A549 (cell line): ENCODE measurements around the gene CACNA1G. TPM values are rescaled to one million over a fixed set of nuclear protein-coding genes. Genes with fewer than 3 reads are reported as not detected.

ENCODE experiments used
- ATAC-seq, 2 experiments: fragments of 200-7000 bp in 1 of 2; fragments of >200 bp in 1 of 2; cut with Nextera tagmentation in 1 of 2; cut with Tn5 transposase in 1 of 2; 3 replicates each; pipeline versions ENCODE4 v1.8.0 to v1.9.1; 2018 to 2020; ENCODE audit warnings: mild to moderate bottlenecking in 1 of 2, moderate library complexity in 1 of 2
- CTCF ChIA-PET: fragments of 300-600 bp; sonication (Branson Sonifier 250); formaldehyde crosslinking; extraction: SDS; loops from one replicate; lab custom pipeline; 2021; ENCODE audit warnings: antibody characterized with exemption, inconsistent platforms; lab: Yijun Ruan, JAX
- POLR2A ChIA-PET: fragments of 350-600 bp; formaldehyde crosslinking; extraction: SDS; loops from one replicate; lab custom pipeline; 2021; ENCODE audit warnings: antibody characterized with exemption, inconsistent platforms; lab: Yijun Ruan, JAX
- DNase-seq, 2 experiments: peaks; one replicate each; pipeline versions ENCODE4 v3.0.0 to v3.0.0-alpha.2; 2011 to 2016; ENCODE audit warnings: low read depth in 1 of 2, low spot score in 1 of 2
- FAIRE-seq: peaks from 2 replicates; lab custom pipeline; 2011; peaks lifted over from hg19 to GRCh38; lab: Jason Lieb, UNC
- H3K27ac ChIP-seq, 2 experiments: fragments of >200 bp; sonication (Bioruptor Twin); formaldehyde crosslinking; 3 replicates each; pipeline ENCODE4 v1.5.1; 2016 to 2017
- H3K4me1 ChIP-seq: fragments of >200 bp; sonication (Bioruptor Twin); formaldehyde crosslinking; 3 replicates; pipeline ENCODE4 v1.6.1; 2016
- H3K4me2 ChIP-seq: fragments of >200 bp; sonication (Bioruptor Twin); formaldehyde crosslinking; 3 replicates; pipeline ENCODE4 v1.6.1; 2016
- H3K4me3 ChIP-seq: fragments of >200 bp; sonication (Bioruptor Twin); formaldehyde crosslinking; 3 replicates; pipeline ENCODE4 v1.5.1; 2016
- H3K9me3 ChIP-seq: fragments of >200 bp; sonication (Bioruptor Twin); formaldehyde crosslinking; 3 replicates; pipeline ENCODE4 v1.6.1; 2016
- BCL3 ChIP-seq: fragments of >200 bp; sonication (Bioruptor Twin); formaldehyde crosslinking; IDR thresholded peaks from 3 replicates; pipeline ENCODE4 v1.6.1; 2016
- CEBPB ChIP-seq, 2 experiments: fragments of >200 bp in 1 of 2; sonication (Bioruptor Twin) in 1 of 2; formaldehyde crosslinking in 1 of 2; IDR thresholded peaks; 2 replicates each; pipeline ENCODE4 v1.6.1; 2012 to 2016
- E2F6 ChIP-seq: IDR thresholded peaks from 2 replicates; pipeline ENCODE4 v1.6.1; 2012; ENCODE audit warnings: low read depth, borderline replicate concordance
- ELK1 ChIP-seq: fragments of 150-350 bp; IDR thresholded peaks from 2 replicates; pipeline ENCODE4 v1.6.1; 2014; ENCODE audit warnings: low read depth, mild to moderate bottlenecking, low read length
- ESRRA ChIP-seq: fragments of 150-350 bp; IDR thresholded peaks from 2 replicates; pipeline ENCODE4 v1.6.1; 2014; ENCODE audit warnings: mild to moderate bottlenecking, low read length, borderline replicate concordance
- FOSB ChIP-seq: fragments of 250-450 bp; sonication (Bioruptor Pico); IDR thresholded peaks from 2 replicates; pipeline ENCODE4 v1.5.0; 2020; ENCODE audit warnings: mild to moderate bottlenecking, moderate library complexity
- GATA3 ChIP-seq: IDR thresholded peaks from 2 replicates; pipeline ENCODE4 v1.6.1; 2012; ENCODE audit warnings: borderline replicate concordance
- HDAC2 ChIP-seq: fragments of 200-600 bp; sonication (generic); IDR thresholded peaks from 2 replicates; pipeline ENCODE4 v1.6.1; 2016
- HES2 ChIP-seq: fragments of >200 bp; sonication (Bioruptor Twin); formaldehyde crosslinking; IDR thresholded peaks from 2 replicates; pipeline ENCODE4 v1.6.1; 2016
- HOXB5 ChIP-seq: fragments of 250-450 bp; sonication (Bioruptor Pico); IDR thresholded peaks from 2 replicates; pipeline ENCODE4 v1.5.0; 2020; ENCODE audit warnings: mild to moderate bottlenecking, moderate library complexity
- JUN ChIP-seq, 2 experiments: fragments of >200 bp; sonication (Bioruptor Twin); formaldehyde crosslinking; IDR thresholded peaks; 2 replicates in 1 of 2; 3 replicates in 1 of 2; pipeline ENCODE4 v1.6.1; 2016 to 2017
- JUNB ChIP-seq: fragments of >200 bp; sonication (Bioruptor Twin); formaldehyde crosslinking; IDR thresholded peaks from 2 replicates; pipeline ENCODE4 v1.6.1; 2016
- KDM1A ChIP-seq: fragments of 200-600 bp; sonication (generic); IDR thresholded peaks from 2 replicates; pipeline ENCODE4 v1.6.1; 2016; ENCODE audit warnings: low read depth, mild to moderate bottlenecking
- MAX ChIP-seq: IDR thresholded peaks from 2 replicates; pipeline ENCODE4 v1.6.1; 2012
- MAZ ChIP-seq: fragments of 150-350 bp; IDR thresholded peaks from 2 replicates; pipeline ENCODE4 v1.6.1; 2014; ENCODE audit warnings: antibody characterized with exemption, low read depth, low read length, borderline replicate concordance
- NFE2L2 ChIP-seq: fragments of 150-350 bp; conservative IDR thresholded peaks from 2 replicates; pipeline ENCODE4 v1.6.1; 2014; ENCODE audit warnings: low read length
- NPAS2 ChIP-seq: fragments of 250-450 bp; sonication (Bioruptor Pico); IDR thresholded peaks from 2 replicates; pipeline ENCODE4 v1.8.0; 2022; ENCODE audit warnings: mild to moderate bottlenecking, moderate library complexity, borderline replicate concordance
- PBX3 ChIP-seq: IDR thresholded peaks from 2 replicates; pipeline ENCODE4 v1.6.1; 2012
- POLR2A ChIP-seq: IDR thresholded peaks from 2 replicates; pipeline ENCODE4 v1.6.1; 2012; ENCODE audit warnings: mild to moderate bottlenecking, low read length
- RFX5 ChIP-seq: fragments of 450-650 bp; IDR thresholded peaks from 2 replicates; pipeline ENCODE4 v1.7.1; 2014; ENCODE audit warnings: antibody characterized with exemption, mild to moderate bottlenecking, moderate library complexity
- RNF2 ChIP-seq: fragments of 200-600 bp; sonication (generic); IDR thresholded peaks from 2 replicates; pipeline ENCODE4 v1.6.1; 2016; ENCODE audit warnings: low read depth, mild to moderate bottlenecking, antibody characterized with exemption, moderate library complexity, borderline replicate concordance
- TFCP2L1 ChIP-seq: fragments of 250-450 bp; sonication (Bioruptor Pico); IDR thresholded peaks from 2 replicates; pipeline ENCODE4 v1.5.0; 2021; ENCODE audit warnings: mild to moderate bottlenecking
- ZNF302 ChIP-seq: fragments of 250-450 bp; sonication (Bioruptor Pico); IDR thresholded peaks from 2 replicates; pipeline ENCODE4 v1.9.0; 2021; ENCODE audit warnings: inconsistent platforms, mild to moderate bottlenecking, moderate library complexity
- WGBS: methylation state at CpG from one replicate; pipeline ENCODE4 v1.1.6; 2017; ENCODE audit errors: missing lambda C conversion rate; 5-methylcytosine and 5-hydroxymethylcytosine counted together
- polyA minus RNA-seq: library from RNA; depleted of rRNA, polyadenylated mRNA; stranded (reverse); fragments of >200 nt; gene quantifications from 2 replicates; pipeline ENCODE4 v1.2.3, GENCODE V29; 2011; rRNA and poly(A)+ RNA removed
- polyA plus RNA-seq, 4 experiments: library from polyadenylated mRNA; depleted of rRNA in 3 of 4; stranded (reverse); fragments of >200 nt; fragmentation: RNase III in 1 of 4; extraction: RNeasy Plus Mini Kit Qiagen cat#74134 plus additional on column Dnase treatment in 1 of 4; gene quantifications; 2 replicates in 3 of 4; 3 replicates in 1 of 4; pipeline ENCODE4 v1.2.3, GENCODE V29; 2011 to 2017

Gene CACNA1G
- polyA plus RNA-seq (2011; rRNA removed): 4.0 and 4.9 TPM in 2 replicates
- 11.2 and 17.6 TPM in 2 replicates for polyA plus RNA-seq (2012; cell fraction: cytosol; rRNA removed)
- 33.3 and 39.5 TPM in 2 replicates for polyA plus RNA-seq (2012; cell fraction: nucleus; rRNA removed)
- 7.5 to 9.0 TPM (median 8.9 TPM) in 3 replicates for polyA plus RNA-seq (2017; fragmentation: RNase III; extraction: RNeasy Plus Mini Kit Qiagen cat#74134 plus additional on column Dnase treatment)
- polyA minus RNA-seq: 2.9 and 6.9 TPM in 2 replicates

GRCh38 chr17:50560185-50560824, at the start of gene CACNA1G:
Gene CACNA1G, plus strand, starts transcription at chr17:50560715. Its CDS starts 745 bp downstream, at chr17:50561460.
- FAIRE-seq (peak; percentile 23), DNase-seq (peak; percentile 93 to 99), ATAC-seq (peak; percentile 77 to 90)
- H3K4me2 ChIP-seq: peak within 1 kb of the TSS; percentile 96
- H3K4me3 ChIP-seq: peak within 1 kb of the TSS; percentile 69
- H3K4me1 ChIP-seq: peaks cover 37% of the 10 kb centered on the region
- 4% methylated on average over 31 of the region's 56 CpGs for whole genome bisulfite sequencing
- CTCF ChIA-PET: interaction anchor here (0.8 to 8.1 kb wide), 12 partner anchors 9 to 483 kb away, joined by 3 to 99 read pairs (median 6); partner anchors contain the start of gene SPATA20
- peak; percentile 41; the same call in 1 of the 2 replicates for TF ChIP-seq PBX3
- no peak for TF ChIP-seq CEBPB (IDR thresholded peaks at IDR 0.05)
- 0 out of 2 replicates have a peak, but pooled peaks have one; percentile 12 for TF ChIP-seq MAX
- peak; percentile 49 for TF ChIP-seq POLR2A
- TF ChIP-seq E2F6: peak; percentile 74; the same call in 1 of the 2 replicates
- no peak for TF ChIP-seq KDM1A
- TF ChIP-seq GATA3: no peak
- TF ChIP-seq BCL3: no peak
- TF ChIP-seq, all 56 proteins: peak for 4
- Histone ChIP-seq H3K27ac (peak within 1 kb of the TSS; percentile 75 to 88), H3K9me3 (no peaks in the 10 kb centered on the region)
- POLR2A ChIA-PET: interaction anchor here (0.5 to 3.7 kb wide), 14 partner anchors 10 to 402 kb away, joined by 3 to 42 read pairs (median 4); partner anchors contain the start of genes ABCC3 and LUC7L3

GRCh38 chr17:50511058-50511457, 49.5 kb upstream of the CACNA1G start:
- no peaks in the 10 kb centered on the region for H3K9me3 ChIP-seq
- CTCF ChIA-PET: interaction anchor here (1.1 to 3.3 kb wide), 5 partner anchors 10 to 37 kb away, joined by 3 to 17 read pairs (median 10); no protein-coding TSS in a partner anchor
- no peak overlapping the region for H3K4me2 ChIP-seq
- no peak for DNase-seq
- WGBS: 43% methylated on average over 3 of the region's 3 CpGs
- no peak for ATAC-seq
- TF ChIP-seq ESRRA: no peak
- no peak for TF ChIP-seq POLR2A
- POLR2A ChIA-PET: no interaction called here
- H3K4me3 ChIP-seq: no peak overlapping the region
- H3K27ac ChIP-seq: no peak overlapping the region
- H3K4me1 ChIP-seq: peaks cover 25% of the 10 kb centered on the region
- FAIRE-seq: no peak

GRCh38 chr17:50513495-50513894, 47.0 kb upstream of the CACNA1G start:
- DNase-seq: no peak
- Histone ChIP-seq H3K4me2 (no peak overlapping the region), H3K4me1 (peaks cover 22% of the 10 kb centered on the region), H3K9me3 (no peaks in the 10 kb centered on the region), H3K27ac (no peak overlapping the region), H3K4me3 (no peak overlapping the region)
- WGBS: 68% methylated on average over 4 of the region's 4 CpGs
- ChIA-PET CTCF (interaction anchor here (0.6 to 3.3 kb wide), 4 partner anchors 12 to 520 kb away, joined by 3 to 17 read pairs (median 8); no protein-coding TSS in a partner anchor), POLR2A (interaction anchor here (0.6 kb wide), 1 partner anchor 353 kb away, joined by 3 read pairs; the partner anchor contains the start of gene TOB1)
- no peak for FAIRE-seq
- TF ChIP-seq ZNF302 (CRISPR knock-in tag): no peak
- ATAC-seq: no peak

- H3K4me1 ChIP-seq: peaks cover 15% of the 10 kb centered on the region
- no peak for ATAC-seq
- no peak for DNase-seq
- H3K27ac ChIP-seq: no peak overlapping the region
- no peak overlapping the region for H3K4me2 ChIP-seq
- H3K9me3 ChIP-seq: no peaks in the 10 kb centered on the region
- no peak for FAIRE-seq
- ChIA-PET CTCF (interaction anchor here (1.1 to 4.4 kb wide), 5 partner anchors 9 to 301 kb away, joined by 3 to 28 read pairs (median 6); no protein-coding TSS in a partner anchor), POLR2A (no interaction called here)
- no peak overlapping the region for H3K4me3 ChIP-seq
- 42% methylated on average over 3 of the region's 3 CpGs for WGBS
- TF ChIP-seq MAZ (no peak), RFX5 (no peak), TFCP2L1 (CRISPR knock-in tag) (no peak), NPAS2 (CRISPR knock-in tag) (no peak), ELK1 (no peak), NFE2L2 (no peak), JUNB (no peak), BCL3 (no peak), HOXB5 (no peak), HDAC2 (no peak), RNF2 (no peak), HES2 (no peak), FOSB (CRISPR knock-in tag) (no peak), JUN (IDR thresholded peaks at IDR 0.05) (no peak)
Measured at GRCh38 chr17:50514388-50514787, 46.1 kb upstream of the CACNA1G start.
